ENCODE data around the gene MASP1.

The MASP1 gene

DNA sequence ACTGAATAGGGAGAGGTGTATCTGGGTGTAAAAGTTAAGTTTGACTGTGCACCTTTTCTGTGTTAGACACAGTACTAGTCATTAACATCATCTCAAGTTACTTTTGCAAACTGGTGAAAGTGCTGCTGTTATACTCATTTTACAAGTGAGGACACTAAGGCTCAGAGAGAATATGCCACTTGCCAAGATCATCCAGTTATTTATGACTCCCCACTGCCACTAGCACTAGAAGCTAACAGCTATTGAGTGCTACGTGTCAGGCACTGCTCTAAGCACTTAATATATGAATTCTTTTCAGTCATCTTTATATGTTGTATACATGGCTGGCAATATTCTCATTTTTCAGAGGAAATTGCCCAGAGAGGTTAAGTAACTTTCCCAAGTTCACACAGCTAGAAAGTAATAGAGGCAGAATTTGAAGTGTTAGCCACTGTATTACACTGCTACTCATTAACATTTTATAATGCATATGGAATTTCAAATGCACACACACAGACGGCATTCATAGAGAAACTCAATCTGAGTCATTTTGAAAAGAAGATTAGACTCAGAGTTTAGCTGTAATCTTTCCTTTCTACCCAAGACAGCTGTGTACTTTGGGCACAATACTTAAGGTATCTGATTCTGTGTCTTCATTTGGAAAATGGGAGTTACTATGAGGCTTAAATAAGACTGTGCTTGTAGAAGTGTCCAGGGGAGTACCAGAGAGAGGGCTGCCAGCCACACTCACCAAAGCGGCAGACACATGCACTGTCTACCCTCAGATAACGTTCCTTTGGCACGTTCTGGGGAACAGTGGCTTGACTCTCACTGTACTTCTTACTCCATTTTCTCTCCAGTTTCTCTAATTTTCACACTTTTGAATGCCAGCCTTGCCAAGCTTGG, 1.3 kb upstream of the MASP1 start:
- H3K4me3 ChIP-seq (ENCODE audit: low read depth in 1 of 2, low read length in 2 of 2): no peak overlapping the region

DNA sequence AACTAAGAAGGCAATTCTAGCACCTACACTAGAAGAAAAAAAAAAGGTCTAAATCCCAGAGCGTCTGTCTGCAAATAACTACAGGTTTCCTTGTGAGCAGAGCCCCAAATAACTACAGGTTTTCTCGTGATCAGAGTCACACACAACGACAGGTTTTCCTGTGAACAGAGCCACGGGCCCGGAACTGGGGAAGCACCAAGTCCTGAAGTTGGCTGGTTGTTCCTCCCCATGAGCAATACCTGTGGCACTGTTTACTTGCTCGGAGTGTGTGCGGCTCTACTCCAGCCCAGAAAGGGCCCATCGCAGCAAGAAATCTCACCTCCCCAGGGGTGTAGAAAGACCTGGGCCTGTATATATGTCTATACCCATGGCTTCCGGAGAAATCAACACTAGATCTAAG, 644 bp upstream of the MASP1 start:
- H3K4me3 ChIP-seq (ENCODE audit: low read depth in 1 of 2, low read length in 2 of 2): peak overlapping the region; percentile 54 to 59

More for the DNA sequence above, 1.3 kb upstream of the MASP1 start:
- H3K4me1 ChIP-seq (ENCODE audit: control insufficient read depth in 1 of 2, insufficient read depth in 2 of 2, low read length in 2 of 2): peaks cover 0 to 27% of the 10 kb centered on the region in 2 donors
- H3K27me3 ChIP-seq (ENCODE audit: low read depth, low read length): no peaks in the 10 kb centered on the region
- H3K36me3 ChIP-seq (ENCODE audit: control insufficient read depth in 1 of 2, insufficient read depth in 2 of 2, low read length in 2 of 2): no peaks in the 10 kb centered on the region
- peak overlapping the region; percentile 22 for H3K27ac ChIP-seq (ENCODE audit: low read length)
- no peaks in the 10 kb centered on the region for H3K9me3 ChIP-seq (ENCODE audit: control insufficient read depth in 1 of 2, low read length in 2 of 2)

DNA sequence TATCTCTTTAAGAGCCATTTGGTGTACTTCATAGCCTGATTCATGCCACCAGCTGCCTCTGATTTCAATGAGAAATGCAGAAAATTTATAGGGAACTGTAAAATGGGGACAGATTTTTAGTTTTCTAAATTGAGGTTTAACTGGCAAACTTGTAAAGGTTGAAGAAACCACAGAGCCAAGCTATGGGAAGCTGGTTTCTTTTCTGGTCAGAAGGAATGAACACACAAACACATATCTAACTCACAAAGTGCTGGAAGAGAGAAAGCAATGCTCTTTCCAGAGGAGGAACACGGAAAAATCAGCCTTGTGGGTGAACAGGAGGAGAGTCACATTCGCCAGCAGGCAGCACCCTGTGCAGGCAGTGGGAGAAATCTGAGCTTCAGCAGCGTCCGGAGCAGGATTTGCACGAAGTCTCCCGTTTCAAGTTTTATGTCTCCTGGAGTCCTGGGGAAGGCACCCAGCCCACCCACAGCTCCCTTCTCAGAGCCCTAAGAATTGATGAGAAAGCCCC, 481 bp downstream of the MASP1 start:
- peak overlapping the region; percentile 54 to 59 for H3K4me3 ChIP-seq (ENCODE audit: low read depth in 1 of 2, low read length in 2 of 2)

More for the DNA sequence above, 644 bp upstream of the MASP1 start:
- Histone ChIP-seq H3K4me1 (ENCODE audit: control insufficient read depth in 1 of 2, insufficient read depth in 2 of 2, low read length in 2 of 2) (peaks cover 0 to 27% of the 10 kb centered on the region in 2 donors), H3K27ac (ENCODE audit: low read length) (peak overlapping the region; percentile 22), H3K36me3 (ENCODE audit: control insufficient read depth in 1 of 2, insufficient read depth in 2 of 2, low read length in 2 of 2) (no peaks in the 10 kb centered on the region), H3K9me3 (ENCODE audit: control insufficient read depth in 1 of 2, low read length in 2 of 2) (no peaks in the 10 kb centered on the region), H3K27me3 (ENCODE audit: low read depth, low read length) (no peaks in the 10 kb centered on the region)

DNA sequence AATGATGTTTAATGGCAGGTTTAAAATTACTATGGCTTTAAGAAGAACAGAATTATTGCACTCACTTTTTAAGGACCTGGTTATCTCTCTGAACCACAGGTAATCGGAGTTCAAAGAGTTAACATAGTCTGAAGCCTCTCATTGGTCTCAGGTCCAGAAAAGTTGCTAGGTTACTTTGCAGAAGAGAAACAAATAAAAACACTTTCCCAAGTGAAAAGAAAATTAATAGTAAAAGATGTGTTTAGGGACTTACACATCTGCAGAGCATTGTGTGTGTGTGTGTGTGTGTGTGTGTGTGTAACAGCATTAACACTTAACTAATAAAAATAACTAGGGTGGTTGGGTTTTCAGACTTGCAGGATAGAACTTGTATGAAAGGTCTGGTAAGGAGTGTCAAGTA, 1.0 kb downstream of the MASP1 start:
- Histone ChIP-seq H3K9me3 (ENCODE audit: control insufficient read depth in 1 of 2, low read length in 2 of 2) (no peaks in the 10 kb centered on the region), H3K36me3 (ENCODE audit: control insufficient read depth in 1 of 2, insufficient read depth in 2 of 2, low read length in 2 of 2) (no peaks in the 10 kb centered on the region), H3K27ac (ENCODE audit: low read length) (peak overlapping the region; percentile 56), H3K4me3 (ENCODE audit: low read depth in 1 of 2, low read length in 2 of 2) (peak overlapping the region in 1 of 2 donors; percentile 59), H3K27me3 (ENCODE audit: low read depth, low read length) (no peaks in the 10 kb centered on the region), H3K4me1 (ENCODE audit: control insufficient read depth in 1 of 2, insufficient read depth in 2 of 2, low read length in 2 of 2) (peaks cover 0 to 27% of the 10 kb centered on the region in 2 donors)

More for the DNA sequence above, 481 bp downstream of the MASP1 start:
- Histone ChIP-seq H3K4me1 (ENCODE audit: control insufficient read depth in 1 of 2, insufficient read depth in 2 of 2, low read length in 2 of 2) (peaks cover 0 to 27% of the 10 kb centered on the region in 2 donors), H3K9me3 (ENCODE audit: control insufficient read depth in 1 of 2, low read length in 2 of 2) (no peaks in the 10 kb centered on the region), H3K27ac (ENCODE audit: low read length) (peak overlapping the region; percentile 56), H3K27me3 (ENCODE audit: low read depth, low read length) (no peaks in the 10 kb centered on the region), H3K36me3 (ENCODE audit: control insufficient read depth in 1 of 2, insufficient read depth in 2 of 2, low read length in 2 of 2) (no peaks in the 10 kb centered on the region)

DNA sequence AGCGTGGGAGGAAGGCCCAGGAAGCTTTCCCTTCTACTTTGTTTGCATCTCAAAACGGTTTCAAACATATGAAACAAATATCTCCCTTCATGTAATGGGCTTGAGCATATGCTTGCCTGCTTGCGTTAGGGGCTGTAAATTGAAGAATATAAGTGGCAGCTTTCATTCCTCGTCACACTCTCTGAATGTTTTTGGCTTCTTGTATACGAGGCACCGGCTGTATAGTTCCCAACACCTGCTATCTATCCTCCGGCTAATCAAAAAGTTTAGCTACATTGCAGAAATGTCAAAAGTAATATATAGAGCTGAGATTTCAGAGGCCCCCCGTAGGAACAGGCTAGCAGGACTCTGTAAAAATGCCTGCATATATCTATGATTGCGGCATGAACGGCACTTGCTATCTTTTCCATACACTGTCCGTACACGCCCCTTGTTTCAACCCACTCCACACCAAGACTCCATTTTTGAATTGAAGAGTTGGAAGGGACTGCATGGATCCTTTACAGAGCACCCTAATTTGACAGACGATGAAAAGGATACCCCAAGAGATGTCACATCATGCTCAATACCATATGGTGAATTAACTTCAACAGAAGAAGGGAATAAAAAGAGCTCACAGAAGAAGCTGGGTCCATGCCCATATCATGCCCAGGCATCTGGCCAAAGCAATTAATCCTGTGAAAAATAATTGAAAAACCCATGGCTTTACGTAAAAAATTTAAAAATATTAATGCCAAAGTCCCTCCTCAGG, 2.5 kb downstream of the MASP1 start:
- H3K27ac ChIP-seq (ENCODE audit: low read length): no peak overlapping the region
- peak overlapping the region in 1 of 2 donors; percentile 59 for H3K4me3 ChIP-seq (ENCODE audit: low read depth in 1 of 2, low read length in 2 of 2)
- no peaks in the 10 kb centered on the region for H3K9me3 ChIP-seq (ENCODE audit: control insufficient read depth in 1 of 2, low read length in 2 of 2)
- no peaks in the 10 kb centered on the region for H3K36me3 ChIP-seq (ENCODE audit: control insufficient read depth in 1 of 2, insufficient read depth in 2 of 2, low read length in 2 of 2)
- no peaks in the 10 kb centered on the region for H3K27me3 ChIP-seq (ENCODE audit: low read depth, low read length)
- peaks cover 0 to 27% of the 10 kb centered on the region in 2 donors for H3K4me1 ChIP-seq (ENCODE audit: control insufficient read depth in 1 of 2, insufficient read depth in 2 of 2, low read length in 2 of 2)

- H3K4me3 ChIP-seq (ENCODE audit: low read depth in 1 of 2, low read length in 2 of 2): no peak overlapping the region
- peaks cover 0 to 27% of the 10 kb centered on the region in 2 donors for H3K4me1 ChIP-seq (ENCODE audit: control insufficient read depth in 1 of 2, insufficient read depth in 2 of 2, low read length in 2 of 2)
- no peaks in the 10 kb centered on the region for H3K36me3 ChIP-seq (ENCODE audit: control insufficient read depth in 1 of 2, insufficient read depth in 2 of 2, low read length in 2 of 2)
- no peak overlapping the region for H3K27ac ChIP-seq (ENCODE audit: low read length)
- H3K9me3 ChIP-seq (ENCODE audit: control insufficient read depth in 1 of 2, low read length in 2 of 2): no peaks in the 10 kb centered on the region
- H3K27me3 ChIP-seq (ENCODE audit: low read depth, low read length): no peaks in the 10 kb centered on the region
Measured at GRCh38 chr3:187288131-187288854, 3.2 kb downstream of the MASP1 start.

DNA sequence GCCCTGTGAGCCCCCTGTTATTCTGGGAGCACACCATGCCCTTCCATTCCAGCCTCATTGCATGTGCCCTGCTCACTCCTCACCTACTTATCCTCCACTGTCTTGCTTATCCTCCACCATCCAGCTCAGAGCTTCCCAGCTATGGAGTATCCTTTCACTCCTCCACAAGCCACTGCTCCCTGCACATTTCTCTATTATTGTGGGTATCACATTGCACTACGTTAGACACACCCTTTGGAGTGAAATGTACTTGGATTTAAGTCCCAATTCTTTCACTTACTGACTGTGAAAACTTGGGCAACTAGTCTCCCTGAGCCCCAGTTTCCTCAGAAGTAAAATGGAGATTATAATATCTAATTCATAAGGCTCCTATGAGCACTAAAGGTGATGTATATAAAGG, 4.3 kb downstream of the MASP1 start:
- Histone ChIP-seq H3K4me3 (ENCODE audit: low read depth in 1 of 2, low read length in 2 of 2) (no peak overlapping the region), H3K9me3 (ENCODE audit: control insufficient read depth in 1 of 2, low read length in 2 of 2) (no peaks in the 10 kb centered on the region), H3K36me3 (ENCODE audit: control insufficient read depth in 1 of 2, insufficient read depth in 2 of 2, low read length in 2 of 2) (no peaks in the 10 kb centered on the region), H3K4me1 (ENCODE audit: control insufficient read depth in 1 of 2, insufficient read depth in 2 of 2, low read length in 2 of 2) (peaks cover 0 to 27% of the 10 kb centered on the region in 2 donors), H3K27me3 (ENCODE audit: low read depth, low read length) (no peaks in the 10 kb centered on the region), H3K27ac (ENCODE audit: low read length) (no peak overlapping the region)

DNA sequence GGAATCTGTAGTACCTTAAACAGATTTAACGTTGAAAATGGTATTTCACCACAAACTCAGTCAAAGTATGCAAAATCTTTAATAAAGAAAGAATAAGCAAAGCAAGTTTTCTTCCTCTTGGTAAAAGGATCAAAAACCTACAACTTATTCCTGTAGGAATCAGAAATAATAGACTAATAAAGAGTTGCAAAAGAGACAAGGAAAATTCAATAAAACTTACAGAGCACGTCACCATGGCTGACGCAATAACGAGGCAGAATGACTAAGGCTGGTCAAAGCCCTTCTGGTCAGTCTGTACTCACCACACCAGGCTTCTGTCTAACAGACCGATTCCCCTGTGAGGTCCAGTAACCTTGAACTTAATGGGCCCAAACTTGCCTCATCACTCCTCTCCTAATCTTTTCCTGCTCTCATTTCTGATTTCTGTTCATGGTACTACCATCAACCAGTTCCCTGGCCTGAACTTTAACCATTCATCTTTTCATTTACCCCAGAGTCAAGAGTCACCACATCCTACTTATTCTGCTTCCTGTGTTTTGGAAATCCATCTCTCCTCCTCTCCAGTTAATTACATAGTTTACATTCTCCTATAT, 5.0 kb downstream of the MASP1 start:
- H3K4me3 ChIP-seq (ENCODE audit: low read depth in 1 of 2, low read length in 2 of 2): no peak overlapping the region

GRCh38 chr3:187281191-187281714, 10.3 kb downstream of the MASP1 start:
- no peaks in the 10 kb centered on the region for H3K27me3 ChIP-seq (ENCODE audit: low read depth, low read length)
- H3K4me1 ChIP-seq (ENCODE audit: control insufficient read depth in 1 of 2, insufficient read depth in 2 of 2, low read length in 2 of 2): peaks cover 0 to 4% of the 10 kb centered on the region in 2 donors
- H3K4me3 ChIP-seq (ENCODE audit: low read depth in 1 of 2, low read length in 2 of 2): no peak overlapping the region
- no peaks in the 10 kb centered on the region for H3K36me3 ChIP-seq (ENCODE audit: control insufficient read depth in 1 of 2, insufficient read depth in 2 of 2, low read length in 2 of 2)
- H3K9me3 ChIP-seq (ENCODE audit: control insufficient read depth in 1 of 2, low read length in 2 of 2): no peaks in the 10 kb centered on the region
- H3K27ac ChIP-seq (ENCODE audit: low read length): no peak overlapping the region

More for the DNA sequence above, 5.0 kb downstream of the MASP1 start:
- Histone ChIP-seq H3K4me1 (ENCODE audit: control insufficient read depth in 1 of 2, insufficient read depth in 2 of 2, low read length in 2 of 2) (peaks cover 0 to 27% of the 10 kb centered on the region in 2 donors), H3K9me3 (ENCODE audit: control insufficient read depth in 1 of 2, low read length in 2 of 2) (no peaks in the 10 kb centered on the region), H3K27ac (ENCODE audit: low read length) (no peak overlapping the region), H3K36me3 (ENCODE audit: control insufficient read depth in 1 of 2, insufficient read depth in 2 of 2, low read length in 2 of 2) (no peaks in the 10 kb centered on the region), H3K27me3 (ENCODE audit: low read depth, low read length) (no peaks in the 10 kb centered on the region)

GRCh38 chr3:187280644-187281043, 10.9 kb downstream of the MASP1 start:
- no peaks in the 10 kb centered on the region for H3K9me3 ChIP-seq (ENCODE audit: control insufficient read depth in 1 of 2, low read length in 2 of 2)
- H3K27ac ChIP-seq (ENCODE audit: low read length): no peak overlapping the region
- no peaks in the 10 kb centered on the region for H3K36me3 ChIP-seq (ENCODE audit: control insufficient read depth in 1 of 2, insufficient read depth in 2 of 2, low read length in 2 of 2)

More at GRCh38 chr3:187280644-187281043, 10.9 kb downstream of the MASP1 start:
- Histone ChIP-seq H3K4me1 (ENCODE audit: control insufficient read depth in 1 of 2, insufficient read depth in 2 of 2, low read length in 2 of 2) (peaks cover 0 to 4% of the 10 kb centered on the region in 2 donors), H3K27me3 (ENCODE audit: low read depth, low read length) (no peaks in the 10 kb centered on the region), H3K4me3 (ENCODE audit: low read depth in 1 of 2, low read length in 2 of 2) (no peak overlapping the region)

All from muscle layer of duodenum (tissue), 2 donors.